SKM-1 (cell line): ENCODE results near the gene SLC29A3.
A peak's percentile ranks its signal among the peaks of the same experiment; 100 is the strongest.

Experiments used
- DNase-seq: peaks from one replicate; lab custom pipeline; 2025; ENCODE audit not compliant: unreplicated experiment; lab: John Stamatoyannopoulos, UW

Gene SLC29A3

DNA sequence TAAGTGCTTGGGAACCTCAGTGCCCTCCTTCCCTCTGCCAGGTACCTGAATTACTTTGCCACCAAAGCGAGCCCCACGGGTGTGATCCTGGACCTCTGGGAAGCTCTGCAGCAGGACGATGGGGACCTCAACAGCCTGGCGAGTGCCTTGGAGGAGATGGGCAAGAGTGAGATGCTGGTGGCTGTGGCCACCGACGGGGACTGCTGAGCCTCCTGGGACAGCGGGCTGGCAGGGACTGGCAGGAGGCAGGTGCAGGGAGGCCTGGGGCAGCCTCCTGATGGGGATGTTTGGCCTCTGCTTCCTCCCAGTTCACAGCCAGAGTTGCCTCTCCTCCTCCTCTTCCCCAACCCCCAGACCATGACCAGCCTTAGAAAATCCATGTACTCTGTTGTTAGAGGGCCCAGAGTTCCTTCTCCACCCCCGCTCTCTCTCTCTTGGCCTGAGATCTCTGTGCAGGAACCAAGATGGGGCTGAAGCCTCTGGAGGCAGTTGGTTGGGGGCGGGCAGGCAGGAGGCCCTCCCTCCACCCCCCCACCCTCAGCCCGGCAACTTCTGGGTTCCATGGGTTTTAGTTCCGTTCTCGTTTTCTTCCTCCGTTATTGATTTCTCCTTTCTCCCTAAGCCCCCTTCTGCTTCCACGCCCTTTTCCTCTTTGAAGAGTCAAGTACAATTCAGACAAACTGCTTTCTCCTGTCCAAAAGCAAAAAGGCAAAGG is 19.8 kb upstream of the SLC29A3 start:
- no peak for DNase-seq

DNA sequence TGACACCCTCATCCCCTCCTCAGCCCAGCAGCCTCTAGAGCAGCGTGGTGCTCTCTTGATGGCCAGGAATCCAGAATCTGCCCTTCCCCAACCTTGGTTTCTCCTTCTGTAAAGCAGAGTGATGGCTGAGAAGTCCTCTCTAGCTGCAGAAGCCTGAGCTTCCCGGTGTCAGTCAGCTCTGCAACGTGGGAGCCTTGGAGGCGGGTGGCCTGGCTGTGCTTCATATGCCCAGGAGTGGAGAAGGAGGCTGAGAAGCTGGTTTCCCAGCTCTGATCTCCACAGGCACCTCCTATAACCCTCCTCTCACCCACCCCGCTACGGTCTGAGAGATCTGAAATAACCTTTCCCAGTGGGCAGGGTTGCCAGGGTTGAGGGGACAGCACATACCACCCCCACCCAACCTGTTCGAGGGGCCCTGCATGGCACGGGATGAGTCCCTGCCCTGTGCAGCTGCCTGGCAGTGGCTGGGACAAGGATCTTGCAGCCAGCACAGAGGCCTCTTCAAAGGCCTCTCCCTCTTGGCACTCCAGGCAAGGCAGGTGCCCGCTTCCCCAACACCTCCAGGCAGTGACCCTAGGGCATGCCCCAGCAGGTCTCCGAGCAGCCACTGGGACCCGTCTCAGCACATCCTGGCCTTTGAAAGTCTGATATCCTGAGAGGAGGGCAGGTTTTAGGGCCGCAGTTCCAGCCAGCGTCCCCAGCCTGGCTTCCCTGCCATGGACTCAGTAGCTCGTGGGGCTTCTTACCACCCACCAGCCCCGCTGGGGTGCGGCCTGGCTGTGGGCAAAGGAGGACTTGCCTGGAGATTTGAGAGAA is 18.3 kb upstream of the SLC29A3 start:
- no peak for DNase-seq

DNA sequence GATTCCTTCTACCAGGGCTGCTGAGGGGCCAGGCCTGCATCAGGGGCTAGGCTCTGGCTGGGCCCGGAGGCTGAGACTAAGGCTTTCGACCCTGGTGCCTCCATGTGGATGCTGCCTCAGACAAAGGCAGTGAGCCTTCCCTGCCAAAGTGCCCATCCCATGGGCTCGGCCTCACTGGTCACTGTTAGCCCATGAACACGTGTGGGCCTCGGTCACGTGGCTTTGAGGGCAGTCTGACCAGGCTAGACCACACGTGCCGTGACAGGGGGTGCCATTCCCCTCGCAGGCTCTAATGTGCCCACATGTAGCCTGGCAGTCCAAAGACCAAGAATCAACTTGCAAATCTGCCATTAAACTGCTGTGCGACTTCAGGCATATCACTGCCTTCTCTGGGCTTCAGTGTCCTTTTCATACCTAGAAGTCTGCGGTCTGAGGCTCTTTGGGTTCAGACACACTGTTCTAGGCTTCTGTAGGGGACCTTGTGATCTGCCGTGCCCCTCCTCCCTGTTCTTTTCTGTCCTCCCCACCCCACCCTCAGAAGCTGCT is 17.6 kb upstream of the SLC29A3 start:
- no peak for DNase-seq

DNA sequence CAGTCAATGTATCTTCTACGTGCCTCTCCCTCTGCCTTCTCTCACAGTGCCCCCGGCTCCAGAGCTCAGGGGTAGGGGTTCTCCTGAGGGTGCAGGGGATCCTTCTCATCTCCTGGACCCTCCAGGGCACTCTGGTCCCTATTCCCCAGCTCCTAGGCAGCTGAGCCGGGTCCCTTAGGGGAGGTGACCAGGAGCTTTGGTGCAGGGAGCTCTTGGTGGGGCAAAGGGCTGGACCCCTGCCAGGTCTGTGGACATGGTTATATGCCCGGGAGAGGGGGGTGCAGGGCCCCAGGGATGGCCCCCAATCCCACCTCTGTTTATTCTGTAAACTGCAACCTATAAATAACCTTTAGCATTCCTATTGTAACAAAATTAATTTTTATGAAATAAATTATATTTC is 16.6 kb upstream of the SLC29A3 start:
- no peak for DNase-seq

DNA sequence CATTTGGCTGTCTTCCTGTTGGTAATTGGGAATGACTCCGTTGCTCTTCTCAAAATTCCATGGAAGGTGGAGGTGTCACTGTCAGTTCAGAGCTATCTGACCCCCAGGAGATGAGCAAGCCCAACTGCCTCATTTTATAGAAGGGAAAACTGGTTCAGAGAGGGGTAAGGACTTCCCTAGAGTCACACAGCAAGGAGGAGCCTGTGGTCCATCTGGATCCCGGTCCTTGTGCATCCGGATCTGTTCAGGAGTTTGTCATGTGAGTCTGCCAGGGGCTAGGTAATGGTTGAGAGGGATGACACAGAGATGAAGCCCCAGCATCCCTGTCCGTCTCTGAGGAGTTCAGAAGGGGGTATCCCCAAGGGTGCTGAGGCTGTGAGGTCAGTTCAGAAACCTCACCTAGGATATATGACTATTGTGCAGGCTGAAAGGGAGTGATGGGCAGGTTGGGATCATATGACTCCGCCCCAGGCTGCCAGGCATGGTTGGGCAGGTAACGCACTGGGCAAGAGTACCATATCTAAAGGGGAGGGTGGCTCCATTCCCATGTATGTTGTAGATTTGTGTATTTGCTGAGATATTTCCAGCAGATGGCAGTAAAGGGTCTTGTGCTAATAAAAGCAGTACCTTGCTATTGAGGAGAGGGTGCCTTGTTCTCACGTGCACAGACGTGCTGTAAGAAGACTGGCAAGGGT is 16.0 kb upstream of the SLC29A3 start:
- DNase-seq, result peak; percentile 75

DNA sequence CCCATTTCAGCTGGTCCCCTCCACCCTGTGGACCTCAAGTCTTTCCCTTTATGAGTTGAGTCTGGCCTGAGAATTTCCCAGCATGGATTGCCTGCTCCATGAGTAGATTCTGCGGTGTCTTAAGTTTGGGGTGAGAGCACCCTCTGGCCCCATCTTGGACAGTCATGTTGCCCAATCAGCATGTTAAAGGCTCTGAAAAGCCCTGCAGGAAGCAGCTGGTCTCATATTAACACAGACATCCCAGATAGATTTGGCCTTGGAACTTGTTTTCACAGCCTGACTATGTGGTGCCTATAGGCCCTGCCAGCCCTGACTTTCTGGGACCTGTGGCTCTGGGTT is 15.5 kb upstream of the SLC29A3 start:
- DNase-seq, result no peak

DNA sequence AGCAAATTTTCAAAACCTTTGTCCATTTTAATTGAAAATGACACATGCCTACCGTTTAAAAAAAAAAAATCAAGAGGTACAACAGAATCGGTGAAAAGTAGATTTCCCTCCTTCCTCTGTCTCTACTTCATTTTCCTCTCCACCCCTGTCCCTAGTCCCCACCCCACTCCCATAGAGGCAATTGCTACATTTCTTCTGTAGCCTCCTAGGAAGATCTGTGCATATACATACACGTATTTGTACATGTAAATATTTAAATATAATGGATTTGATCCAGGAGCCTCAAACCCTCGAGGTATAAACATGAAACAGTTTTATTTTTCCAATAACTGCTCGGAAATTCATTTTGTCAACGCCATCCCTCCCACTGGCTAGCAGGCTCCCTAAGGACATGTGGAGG is 14.1 kb upstream of the SLC29A3 start:
- no peak for DNase-seq

DNA sequence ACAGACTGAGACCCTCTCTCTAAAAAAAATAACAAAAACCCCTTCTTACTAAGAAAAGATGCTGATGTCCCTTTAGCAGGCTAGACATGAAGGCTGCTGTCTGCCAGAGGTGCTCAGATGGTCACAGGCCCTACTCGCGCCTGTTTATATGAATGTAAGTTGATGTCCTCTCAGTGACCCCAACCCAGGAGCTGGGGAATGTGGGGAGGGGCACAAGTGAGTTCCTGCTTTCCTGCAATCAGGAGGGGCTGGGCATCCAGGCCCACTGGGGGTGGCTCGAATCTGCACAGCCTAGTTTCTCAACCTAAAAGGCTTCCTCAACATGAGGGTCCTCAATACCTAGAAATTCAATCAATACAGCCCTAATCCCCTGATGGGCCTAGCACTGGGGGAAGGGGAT is 12.1 kb upstream of the SLC29A3 start:
- no peak for DNase-seq

DNA sequence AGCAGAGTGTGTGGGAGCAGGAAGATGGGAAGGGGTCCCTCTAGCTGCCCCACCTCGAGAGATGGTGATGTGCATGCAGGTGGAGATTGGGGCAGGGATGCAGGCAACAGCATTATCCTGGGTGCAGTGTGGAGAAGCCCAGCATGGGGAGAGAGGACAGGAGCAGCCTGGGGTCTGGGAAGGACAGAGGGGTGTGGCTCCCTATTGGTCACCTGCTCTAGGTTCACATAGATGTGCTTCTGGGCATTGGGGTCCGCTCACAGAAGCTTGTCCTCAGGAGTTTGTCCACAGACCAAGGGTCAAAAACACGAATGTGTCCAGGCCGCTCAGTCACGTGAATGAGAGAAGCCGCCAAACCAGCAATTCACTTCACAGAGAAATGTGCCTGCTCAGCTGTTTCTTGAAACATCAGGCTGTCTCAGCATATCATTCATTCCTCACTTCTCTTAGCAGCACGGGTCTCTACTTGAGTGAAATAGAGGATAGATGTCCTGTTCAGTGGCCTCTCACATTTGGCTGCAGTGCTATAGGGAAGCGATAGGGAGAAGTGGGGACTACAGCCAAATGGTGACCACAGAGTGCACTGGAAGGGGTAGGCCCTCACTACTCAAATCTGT is 11.5 kb upstream of the SLC29A3 start:
- no peak for DNase-seq

DNA sequence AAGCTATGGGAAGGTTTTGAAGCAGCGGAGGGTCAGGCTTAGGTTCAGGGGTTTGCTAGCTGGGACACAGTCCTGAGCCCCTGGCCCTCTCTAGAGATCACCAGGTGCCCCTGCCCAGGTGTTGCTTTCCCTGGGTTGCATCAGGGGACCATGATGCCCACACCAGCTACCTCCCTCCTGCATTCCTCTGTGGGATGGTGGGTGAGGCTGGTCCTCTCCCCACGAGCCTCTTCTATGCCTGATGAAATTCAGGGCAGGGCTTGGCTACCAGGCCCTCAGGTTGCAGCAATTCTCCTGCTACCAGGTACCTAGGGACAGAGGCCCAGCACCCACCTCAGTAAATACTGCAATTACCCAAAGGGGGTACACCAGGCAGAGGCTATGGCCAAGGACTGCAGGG is 10.8 kb upstream of the SLC29A3 start:
- DNase-seq, result no peak

DNA sequence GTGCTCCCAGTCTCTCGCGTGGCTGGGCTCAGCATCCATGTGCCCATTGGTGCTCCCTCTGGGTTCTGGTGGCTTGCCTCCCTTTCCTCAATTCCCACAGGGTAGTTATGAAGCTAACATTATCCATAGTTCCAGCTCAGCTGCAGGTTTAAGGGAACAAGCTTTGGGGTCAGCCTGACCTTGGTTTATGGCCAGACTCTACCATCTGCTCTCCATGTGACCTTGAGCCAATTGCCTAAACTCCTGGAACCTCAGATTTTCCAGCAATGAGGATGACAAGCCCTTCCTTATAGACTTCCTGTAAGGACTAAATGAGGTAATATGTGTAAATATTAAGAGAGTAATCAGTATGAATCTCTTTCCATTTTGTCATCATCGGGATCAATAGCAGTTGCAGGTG is 10.1 kb upstream of the SLC29A3 start:
- DNase-seq, result no peak

DNA sequence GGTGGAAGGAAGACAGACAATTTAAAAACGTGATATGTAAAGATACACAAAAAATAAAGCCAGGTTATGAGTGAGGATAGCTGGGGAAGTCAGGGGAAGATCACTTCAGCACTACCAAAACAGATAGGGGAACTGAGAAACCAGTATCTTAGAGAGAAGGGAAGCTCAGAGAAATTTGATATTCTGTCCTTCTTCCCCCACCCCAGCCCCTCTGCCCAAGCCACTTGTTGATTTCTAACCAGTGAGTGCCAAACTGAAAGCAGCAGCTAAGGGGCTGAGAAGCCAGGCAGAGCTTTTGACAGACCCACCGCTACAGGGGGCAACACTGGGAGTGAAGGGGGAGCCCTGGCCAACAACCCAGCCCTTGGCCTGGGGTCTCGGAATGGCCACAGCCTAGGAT is 9.1 kb upstream of the SLC29A3 start:
- no peak for DNase-seq

DNA sequence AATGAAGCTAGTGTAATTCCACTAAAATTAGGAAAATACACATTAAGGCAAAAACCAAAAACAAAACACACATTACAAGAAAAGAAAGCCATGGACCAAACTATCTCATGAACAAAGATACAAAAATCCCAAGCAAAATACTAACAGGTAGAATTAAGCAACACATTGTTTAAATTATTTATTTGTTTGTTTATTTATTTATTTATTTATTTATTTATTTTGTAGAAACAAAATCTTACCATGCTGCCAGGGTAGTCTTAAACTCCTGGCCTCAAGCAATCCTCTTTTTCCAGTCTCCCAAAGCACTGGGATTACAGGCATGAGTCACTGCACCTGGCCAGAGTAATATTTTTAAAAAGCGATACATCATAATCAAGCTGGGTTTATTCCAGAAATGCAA is 6.8 kb upstream of the SLC29A3 start:
- DNase-seq, result no peak

DNA sequence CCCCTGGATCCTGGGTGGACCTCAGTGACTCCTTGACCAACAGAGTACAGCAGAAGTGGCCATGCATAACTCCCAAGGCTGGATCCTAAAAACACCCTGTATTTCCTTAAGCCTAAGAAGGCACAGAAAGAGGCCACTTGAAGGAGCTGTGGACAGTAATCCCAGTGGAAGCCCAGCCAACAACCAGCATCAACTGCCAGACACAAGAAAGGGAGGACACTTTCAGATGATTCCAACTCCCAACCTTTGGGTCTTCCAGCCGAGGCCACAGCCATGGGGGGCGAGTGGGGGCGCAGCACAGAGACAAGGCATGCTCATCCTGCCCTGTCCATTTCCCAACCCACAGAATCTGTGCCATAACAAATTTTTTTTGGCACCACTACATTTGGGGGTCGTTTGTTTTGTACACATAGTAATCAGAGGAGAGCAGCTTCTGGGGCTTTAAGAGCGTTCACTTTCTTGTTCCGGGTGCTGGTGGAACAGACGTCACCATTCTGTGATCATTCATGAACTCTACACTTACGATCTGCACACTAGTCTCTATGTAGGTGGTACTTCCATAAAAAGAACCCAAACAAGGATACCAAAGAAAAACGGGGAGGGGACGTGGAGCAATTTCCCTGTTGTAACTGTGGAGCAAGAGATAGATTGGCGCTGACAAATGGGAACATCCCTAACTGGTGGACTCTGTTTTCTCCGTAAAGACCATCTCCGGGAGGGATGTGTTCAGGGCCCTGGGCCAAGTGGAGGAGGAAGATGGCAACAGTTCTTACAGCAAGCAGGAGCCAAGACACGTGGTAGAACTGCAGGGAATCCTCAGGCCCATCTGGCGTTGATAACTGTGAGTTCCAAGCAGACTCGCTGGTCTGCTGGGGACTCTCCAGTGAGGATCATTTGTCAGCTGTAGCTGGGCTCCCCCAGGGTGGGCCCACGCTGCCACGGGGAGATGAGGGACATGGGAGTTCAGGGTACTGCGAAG is 6.0 kb upstream of the SLC29A3 start:
- DNase-seq, result no peak

DNA sequence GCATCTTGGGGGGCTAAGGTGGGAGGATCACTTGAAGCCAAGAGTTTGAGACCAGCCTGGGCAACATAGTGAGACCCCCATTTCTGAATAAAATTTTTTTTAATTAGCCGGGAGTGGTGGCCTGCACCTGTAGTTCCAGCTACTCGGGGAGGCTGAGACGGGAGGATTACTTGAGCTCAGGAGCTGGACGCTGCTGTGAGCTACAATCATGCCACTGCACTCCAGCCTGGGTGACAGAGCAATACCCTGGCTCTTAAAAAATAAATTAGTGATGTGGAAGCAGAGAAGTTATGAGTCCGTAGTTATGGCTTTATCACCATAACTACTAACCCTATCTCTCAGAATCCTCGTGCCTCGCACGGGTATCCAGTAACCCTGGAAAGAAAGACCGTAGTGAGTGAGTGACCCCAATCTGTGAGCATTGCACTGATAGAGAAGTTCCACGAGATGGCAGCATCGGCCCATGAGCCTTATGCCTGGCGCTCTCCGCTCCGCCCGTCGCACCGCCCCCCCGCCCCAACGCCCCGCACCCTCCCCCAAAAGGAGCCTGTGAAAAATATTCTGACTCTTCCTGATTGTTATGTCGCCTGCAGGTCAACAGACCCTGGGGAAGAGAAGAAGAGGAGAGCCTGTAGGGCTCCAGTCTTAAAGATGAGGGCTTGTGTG is 4.9 kb upstream of the SLC29A3 start:
- peak; percentile 41 for DNase-seq

DNA sequence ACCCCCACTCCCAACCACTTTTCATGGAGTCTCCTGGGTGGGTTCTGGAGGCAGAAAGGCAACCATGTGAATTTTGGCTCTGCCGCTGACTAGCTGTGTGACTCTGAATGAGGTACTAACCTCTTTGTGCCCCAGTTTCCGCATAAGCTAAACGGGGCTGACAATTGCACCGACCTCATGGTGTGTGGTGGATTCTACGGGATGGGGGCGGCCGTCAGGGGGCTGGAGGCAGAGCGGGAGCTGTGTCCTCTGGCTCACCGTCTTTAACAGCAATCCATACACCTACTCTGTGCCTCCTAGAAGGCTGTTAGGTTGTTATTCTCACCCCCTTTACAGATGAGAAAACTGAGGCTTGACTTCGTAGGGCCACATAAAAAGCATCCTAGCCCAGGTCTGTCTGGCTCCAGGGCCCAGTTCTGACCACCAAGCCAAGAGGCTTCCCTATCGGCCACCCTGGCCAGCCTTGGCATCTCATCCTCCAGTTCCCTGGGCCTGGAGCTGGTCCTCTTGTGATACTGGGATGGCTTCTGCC is 4.3 kb upstream of the SLC29A3 start:
- no peak for DNase-seq

DNA sequence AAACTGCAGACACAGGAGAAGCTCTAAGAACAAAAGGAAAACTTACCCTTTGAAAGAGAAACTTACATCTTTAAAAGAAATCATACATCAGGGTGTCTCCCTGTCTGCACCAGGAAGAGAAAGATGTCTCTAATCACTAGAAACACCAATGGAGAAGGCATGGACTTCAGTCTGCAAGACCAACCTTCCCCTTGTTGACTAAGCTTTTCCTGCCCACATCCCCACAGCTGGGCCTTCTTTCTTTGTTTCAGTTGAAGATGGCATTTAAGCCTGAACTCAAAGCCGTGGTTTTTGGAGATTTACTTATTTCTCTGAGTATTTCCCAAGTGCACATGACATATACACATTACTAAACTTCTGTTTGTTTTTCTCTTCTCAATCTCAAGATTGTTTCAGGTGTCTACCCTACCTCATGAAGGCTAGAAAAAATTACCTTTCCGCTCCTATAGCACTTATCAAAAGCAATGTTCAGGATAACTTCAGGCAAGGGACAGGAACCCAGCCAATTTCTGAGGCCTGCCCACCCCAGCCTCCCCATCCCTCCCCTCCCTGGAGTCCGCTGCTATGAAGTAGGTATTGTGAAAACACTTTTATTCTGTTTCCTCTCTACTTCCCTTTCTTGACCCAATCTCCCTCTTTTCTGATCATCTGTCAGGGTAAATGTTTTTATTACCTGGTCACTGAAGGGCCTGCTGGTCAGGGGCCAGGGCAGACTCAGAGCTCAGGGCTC is 2.8 kb upstream of the SLC29A3 start:
- peak; percentile 41 for DNase-seq

DNA sequence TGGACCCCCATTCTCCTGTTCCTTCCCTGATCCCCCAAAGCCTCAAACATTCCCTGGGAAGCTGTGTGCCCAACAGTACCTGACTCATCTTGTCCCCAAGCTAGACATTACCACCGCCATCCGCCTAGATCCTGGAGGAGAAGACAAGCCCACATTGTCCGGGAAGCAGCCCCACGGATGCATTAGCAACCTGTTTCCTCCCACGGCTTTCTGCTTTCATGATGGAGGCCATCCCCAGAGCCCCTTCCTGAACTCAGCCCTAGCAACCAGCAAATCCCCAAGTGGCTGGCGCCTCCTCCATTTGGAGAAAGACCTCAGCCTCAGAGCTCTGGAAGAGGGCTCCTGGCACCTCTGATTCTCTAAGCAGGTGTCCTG is 2.3 kb upstream of the SLC29A3 start:
- DNase-seq, result no peak

DNA sequence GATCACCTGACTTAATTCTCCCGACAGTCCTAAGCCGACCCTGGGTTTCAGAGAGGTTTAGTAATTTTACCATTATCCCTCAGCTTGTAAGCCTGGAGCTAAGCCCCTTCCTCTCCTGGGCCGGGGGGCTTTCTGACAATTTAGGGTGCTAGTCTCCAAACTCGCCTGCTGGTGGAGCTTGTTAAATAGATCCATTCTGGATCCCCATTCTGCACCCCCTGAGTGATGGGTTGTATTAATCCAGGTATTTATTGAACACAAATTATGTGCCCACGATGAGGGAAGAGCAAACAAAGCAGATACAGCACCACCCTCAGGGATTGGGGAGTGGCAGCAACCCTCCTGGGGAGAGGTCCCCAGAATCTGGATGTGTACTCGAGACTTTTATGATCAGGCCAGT is 1.3 kb upstream of the SLC29A3 start:
- no peak for DNase-seq
